Urothelium cell line (cell line): ENCODE results near the gene UBA3.

Experiments
- DNase-seq: peaks from one replicate; pipeline ENCODE4 v3.0.0; 2011; ENCODE audit warnings: low spot score, mixed read lengths
- FAIRE-seq: peaks from 2 replicates; lab custom pipeline; 2011; peaks lifted over from hg19 to GRCh38; lab: Jason Lieb, UNC

The UBA3 gene

GRCh38 chr3:69080233-69080920, at the start of gene UBA3:
UBA3 (minus strand) TSS chr3:69080365; CDS start chr3:69080353, 12 bp downstream.
- FAIRE-seq (peak; percentile 92), DNase-seq (peak; percentile 90)

- no peak for FAIRE-seq
Measured at GRCh38 chr3:69129531-69129930, 49.4 kb upstream of the UBA3 start.

GRCh38 chr3:69128509-69128908, 48.3 kb upstream of the UBA3 start:
- FAIRE-seq, result no peak
- no peak for DNase-seq

More at GRCh38 chr3:69129531-69129930, 49.4 kb upstream of the UBA3 start:
- no peak for DNase-seq

DNA sequence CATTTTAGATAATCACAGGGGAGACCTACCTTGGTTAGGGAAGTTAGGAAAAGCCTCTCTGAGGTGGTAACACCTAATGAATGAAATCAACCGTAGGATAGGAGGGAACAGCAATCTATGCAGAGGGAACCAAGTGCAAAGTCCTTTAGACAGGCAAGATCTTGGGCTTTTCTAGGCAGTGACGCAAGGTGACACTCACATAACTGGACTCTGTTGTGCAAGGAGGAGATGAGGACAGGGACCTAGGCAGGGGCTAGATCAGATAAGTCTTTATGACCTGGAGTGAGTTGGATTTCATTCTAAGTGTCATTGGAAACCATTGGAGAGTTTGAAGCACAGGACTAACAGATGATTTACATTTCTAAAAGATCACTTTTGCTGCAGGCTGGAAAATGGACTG, 46.8 kb upstream of the UBA3 start:
- DNase-seq (no peak), FAIRE-seq (no peak)

GRCh38 chr3:69126216-69126615, 46.1 kb upstream of the UBA3 start:
- DNase-seq (no peak), FAIRE-seq (no peak)

DNA sequence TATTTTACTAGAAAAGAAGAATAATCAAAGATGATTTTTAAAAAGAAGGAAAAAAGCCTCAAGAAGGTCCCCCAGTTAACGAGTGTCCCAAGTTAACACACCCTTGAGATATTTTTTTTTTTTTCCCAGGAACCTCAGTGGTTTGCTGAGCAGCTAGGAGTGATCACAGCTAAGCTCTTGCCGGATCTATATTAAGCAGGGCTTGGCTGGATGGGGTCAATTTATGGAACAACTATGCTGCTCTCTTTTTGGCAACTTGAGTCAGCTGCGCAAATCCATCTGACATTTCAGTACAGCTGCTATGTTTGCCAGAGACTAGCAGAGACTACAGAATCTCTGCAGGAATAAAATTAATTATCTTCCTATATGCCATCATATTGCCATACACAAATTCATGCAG, 42.2 kb upstream of the UBA3 start, which contains the start of gene LMOD3:
Gene LMOD3 (minus strand): TSS at position 193 of the 400 bp plus-strand sequence. CDS start 209 bp downstream, outside the sequence.
- FAIRE-seq (no peak), DNase-seq (no peak)

GRCh38 chr3:69121950-69122349, 41.8 kb upstream of the UBA3 start:
- FAIRE-seq, result no peak
- no peak for DNase-seq

GRCh38 chr3:69121513-69121912, 41.3 kb upstream of the UBA3 start:
- no peak for FAIRE-seq
- DNase-seq, result no peak

- peak; percentile 72 for FAIRE-seq
- peak; percentile 58 for DNase-seq
Measured at GRCh38 chr3:69120879-69121464, 40.8 kb upstream of the UBA3 start.

DNA sequence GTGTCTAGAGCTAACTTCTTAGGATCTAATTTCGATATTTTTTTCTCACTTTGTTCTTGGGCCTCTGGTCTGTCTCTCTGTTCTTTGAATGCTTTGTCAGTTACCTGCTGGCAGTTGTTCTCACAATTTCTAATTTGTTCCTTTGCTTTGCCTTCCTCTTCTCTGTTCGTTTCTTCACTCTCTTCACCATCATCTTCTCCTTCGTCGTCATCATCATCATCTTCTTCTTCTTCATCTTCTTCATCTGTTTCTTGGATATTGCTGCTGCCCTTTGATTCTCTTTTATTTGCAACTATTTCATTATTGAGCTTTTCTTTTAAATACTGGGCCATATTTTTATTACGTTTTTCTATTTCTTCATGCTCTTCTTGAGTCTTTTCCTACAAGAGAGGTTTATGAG, 39.5 kb upstream of the UBA3 start:
- FAIRE-seq (no peak), DNase-seq (no peak)

- DNase-seq (no peak), FAIRE-seq (no peak)
Measured at GRCh38 chr3:69119138-69119537, 39.0 kb upstream of the UBA3 start.

GRCh38 chr3:69118555-69118954, 38.4 kb upstream of the UBA3 start:
- no peak for DNase-seq
- FAIRE-seq, result no peak

- FAIRE-seq (no peak), DNase-seq (no peak)
Measured at GRCh38 chr3:69116897-69117296, 36.7 kb upstream of the UBA3 start.

DNA sequence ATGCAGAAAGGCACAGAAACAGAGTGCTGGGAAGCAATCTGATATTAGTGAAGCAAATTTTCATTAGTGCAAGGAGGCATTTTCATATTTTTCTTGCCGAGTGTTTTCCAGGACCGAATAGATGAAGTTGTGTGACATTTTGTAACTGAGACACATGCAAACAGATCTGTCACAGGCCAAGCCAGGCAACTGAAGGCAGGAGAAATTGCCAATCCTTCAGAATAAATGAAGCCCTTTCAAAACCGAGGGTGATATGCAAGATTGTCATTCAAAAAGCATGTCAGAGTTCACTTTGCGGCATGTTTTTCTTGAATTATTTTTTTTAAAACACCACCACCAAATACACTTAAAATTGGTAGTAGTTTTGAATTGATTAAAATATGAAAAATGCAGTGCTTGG, 36.0 kb upstream of the UBA3 start:
- FAIRE-seq, result no peak
- DNase-seq, result no peak

DNA sequence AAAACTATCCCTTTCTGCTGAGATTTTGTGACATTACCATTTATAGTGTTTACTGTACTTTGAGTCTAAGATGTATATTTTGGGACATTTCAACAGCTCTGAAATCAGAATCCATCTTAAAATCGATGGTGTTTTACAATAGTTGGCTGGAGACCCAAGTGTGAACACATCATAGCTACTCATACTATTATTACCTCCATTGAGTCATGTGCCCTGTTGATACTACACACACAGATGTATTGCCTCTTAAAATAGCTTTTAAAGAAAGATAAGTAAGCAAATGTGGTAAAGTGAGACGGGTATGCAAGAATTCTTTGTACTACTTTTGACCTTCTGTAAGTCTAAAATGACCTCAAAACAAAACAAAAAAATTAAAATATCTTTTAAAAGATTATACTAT, 35.6 kb upstream of the UBA3 start:
- FAIRE-seq (no peak), DNase-seq (no peak)

DNA sequence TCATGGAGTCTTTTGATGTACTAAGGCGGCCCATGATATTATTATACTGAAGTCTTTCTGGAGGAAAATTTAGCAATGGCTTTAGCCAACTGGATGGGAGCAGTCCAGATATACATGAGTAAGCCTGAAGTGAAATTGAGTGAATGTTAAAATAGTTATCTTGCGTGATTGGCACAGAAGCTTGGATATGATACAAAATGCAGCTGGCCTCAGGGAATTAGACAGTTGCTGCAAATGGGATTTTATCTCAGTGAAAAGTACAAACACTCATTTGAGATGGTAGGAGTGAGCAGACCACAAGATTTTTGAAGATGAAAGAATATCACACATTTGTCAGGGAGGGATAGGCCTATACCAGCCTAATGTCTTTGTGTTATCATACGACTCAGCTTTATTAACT, 33.4 kb upstream of the UBA3 start:
- FAIRE-seq (no peak), DNase-seq (no peak)

- DNase-seq, result no peak
- FAIRE-seq, result no peak
Measured at GRCh38 chr3:69110941-69111546, 30.9 kb upstream of the UBA3 start.

- FAIRE-seq (no peak), DNase-seq (no peak)
Measured at GRCh38 chr3:69108811-69109210, 28.6 kb upstream of the UBA3 start.

DNA sequence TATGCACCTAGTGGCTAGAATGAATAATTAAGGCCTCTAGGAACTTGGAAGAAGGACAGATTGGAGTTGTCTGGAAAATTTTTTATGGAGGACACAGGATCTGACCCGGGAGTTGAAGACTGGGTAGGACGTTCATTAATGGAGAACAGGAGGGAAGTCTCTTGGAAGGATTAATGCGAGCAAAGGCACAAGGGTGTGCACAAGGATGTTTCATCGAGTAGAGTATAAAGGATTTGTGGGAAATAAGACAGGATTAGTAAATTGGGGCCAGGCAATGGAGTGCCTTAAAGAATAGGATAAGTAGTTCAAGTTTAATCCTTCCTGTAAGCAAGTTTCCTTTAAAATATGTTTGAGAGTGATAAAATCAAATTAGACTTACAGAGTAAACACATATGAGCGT, 27.7 kb upstream of the UBA3 start:
- no peak for DNase-seq
- no peak for FAIRE-seq

- DNase-seq, result no peak
- FAIRE-seq, result no peak
Measured at GRCh38 chr3:69105320-69105719, 25.2 kb upstream of the UBA3 start.

DNA sequence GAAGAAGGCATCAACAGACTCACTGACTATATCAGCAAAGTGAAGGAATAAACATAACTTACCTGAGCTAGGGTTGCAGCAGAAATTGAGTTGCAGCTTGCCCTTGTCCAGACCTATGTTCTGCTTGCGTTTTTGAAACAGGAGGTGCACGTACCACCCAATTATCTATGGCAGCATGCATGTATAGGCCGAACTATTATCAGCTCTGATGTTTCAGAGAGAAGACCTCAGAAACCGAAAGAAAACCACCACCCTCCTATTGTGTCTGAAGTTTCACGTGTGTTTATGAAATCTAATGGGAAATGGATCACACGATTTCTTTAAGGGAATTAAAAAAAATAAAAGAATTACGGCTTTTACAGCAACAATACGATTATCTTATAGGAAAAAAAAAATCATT, 24.4 kb upstream of the UBA3 start:
- no peak for FAIRE-seq
- no peak for DNase-seq

- FAIRE-seq, result no peak
Measured at GRCh38 chr3:69103123-69103522, 23.0 kb upstream of the UBA3 start.

More at GRCh38 chr3:69103123-69103522, 23.0 kb upstream of the UBA3 start:
- DNase-seq, result no peak
